ENCODE results near the gene TFF3. TPM values are rescaled to one million over a fixed set of nuclear protein-coding genes. Genes with fewer than 3 reads are reported as not detected.

TFF3 gene
- total RNA-seq, 2 donors from 2014 or later = 5.5 TPM; not detected in 1

DNA sequence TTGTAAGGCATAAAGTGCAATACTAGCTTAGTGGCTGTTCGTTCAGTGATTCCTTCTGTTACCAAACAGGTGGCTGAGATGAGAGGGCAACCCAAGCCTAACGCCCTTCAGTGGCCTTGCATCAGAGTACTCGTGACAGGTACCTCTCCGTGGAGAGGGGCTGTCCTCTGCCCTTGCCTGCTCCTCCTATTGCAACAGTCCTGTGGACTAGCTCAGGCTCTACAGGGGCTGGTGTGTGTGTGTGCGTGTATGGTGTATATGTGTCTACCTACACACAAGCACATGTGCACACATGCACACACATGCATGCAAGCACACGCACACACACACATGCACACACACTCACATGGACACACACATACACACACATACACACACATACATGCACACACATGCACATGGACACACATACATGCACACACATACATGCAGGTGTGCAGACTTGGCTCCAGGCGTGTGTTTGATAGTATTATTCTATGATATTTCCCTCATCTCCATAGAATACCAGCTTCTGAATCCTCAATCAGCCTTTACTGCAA is 15.1 kb downstream of the TFF3 start:
- Histone ChIP-seq H3K9me3 (ENCODE audit: control insufficient read depth, low read length) (no peaks in the 10 kb centered on the region), H3K4me3 (ENCODE audit: low read length) (no peak overlapping the region), H3K9ac (ENCODE audit: extremely low read depth, low read length, poor library complexity, severe bottlenecking) (no peak overlapping the region), H3K27me3 (ENCODE audit: control insufficient read depth, insufficient read depth, low read length, poor library complexity, severe bottlenecking) (no peaks in the 10 kb centered on the region), H3K4me1 (ENCODE audit: control insufficient read depth, insufficient read depth, low read length) (peaks cover 11% of the 10 kb centered on the region), H3K27ac (ENCODE audit: low read depth, low read length) (no peak overlapping the region), H3K36me3 (ENCODE audit: control insufficient read depth, insufficient read depth, low read length) (no peaks in the 10 kb centered on the region)
- Mint-ChIP-seq H3K27ac (no peak overlapping the region), H3K4me3 (no peak overlapping the region), H3K36me3 (ENCODE audit: low read depth) (no peaks in the 10 kb centered on the region), H3K27me3 (ENCODE audit: insufficient read depth) (no peaks in the 10 kb centered on the region), H3K4me1 (peaks cover 23% of the 10 kb centered on the region), H3K9me3 (no peaks in the 10 kb centered on the region)
- TF ChIP-seq CTCF (conservative IDR thresholded peaks at IDR 0.05) = no peak
- no peak for DNase-seq
- 90 to 96% methylated on average over 4 to 5 of the region's 7 CpGs for WGBS, 2 experiments (ENCODE audit: insufficient coverage in 1 of 2, insufficient read length in 1 of 2)

DNA sequence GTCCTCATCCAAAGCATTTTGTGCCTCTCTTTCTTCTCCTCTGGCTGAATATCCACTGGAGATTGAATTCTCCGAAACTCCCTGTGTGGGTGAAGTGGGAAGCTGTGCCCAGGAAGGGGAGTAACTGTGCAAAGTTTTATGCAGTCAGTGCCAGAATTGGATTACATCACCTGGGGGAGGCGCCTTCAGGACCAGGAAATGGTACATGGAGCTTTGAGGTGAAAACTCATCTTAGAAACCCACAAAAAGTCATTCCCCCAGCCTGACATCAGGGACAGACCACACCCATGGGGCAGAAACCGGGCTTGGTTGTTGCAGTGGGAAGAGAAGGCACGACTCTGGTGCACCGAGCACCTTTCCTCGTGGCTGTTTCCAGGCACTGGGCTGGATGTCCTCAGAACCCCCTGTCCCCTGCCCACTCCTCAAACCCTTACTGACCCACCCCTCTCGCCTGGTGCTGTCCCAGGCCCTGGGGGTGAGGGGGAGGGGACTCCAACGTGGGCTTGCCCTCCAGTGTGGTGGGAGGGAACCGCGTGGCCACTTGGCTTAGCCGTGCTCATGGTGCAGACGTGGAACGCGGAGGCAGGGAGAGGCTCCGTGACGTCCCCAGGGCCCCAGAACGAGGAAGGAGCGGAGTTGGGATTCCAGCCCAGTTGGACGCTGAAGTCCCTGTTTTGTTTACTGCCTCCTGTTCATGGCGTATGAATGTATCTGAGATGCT is 15.7 kb downstream of the TFF3 start:
- no peak for DNase-seq
- no peak for TF ChIP-seq CTCF (conservative IDR thresholded peaks at IDR 0.05)
- Mint-ChIP-seq H3K36me3 (ENCODE audit: low read depth) (no peaks in the 10 kb centered on the region), H3K9me3 (no peaks in the 10 kb centered on the region), H3K4me3 (no peak overlapping the region), H3K27ac (no peak overlapping the region), H3K4me1 (peaks cover 23% of the 10 kb centered on the region), H3K27me3 (ENCODE audit: insufficient read depth) (no peaks in the 10 kb centered on the region)
- H3K9me3 ChIP-seq (ENCODE audit: control insufficient read depth, low read length) = no peaks in the 10 kb centered on the region
- no peak overlapping the region for H3K27ac ChIP-seq (ENCODE audit: low read depth, low read length)
- H3K9ac ChIP-seq (ENCODE audit: extremely low read depth, low read length, poor library complexity, severe bottlenecking) = no peak overlapping the region
- peaks cover 11% of the 10 kb centered on the region for H3K4me1 ChIP-seq (ENCODE audit: control insufficient read depth, insufficient read depth, low read length)
- no peak overlapping the region for H3K4me3 ChIP-seq (ENCODE audit: low read length)
- no peaks in the 10 kb centered on the region for H3K36me3 ChIP-seq (ENCODE audit: control insufficient read depth, insufficient read depth, low read length)
- WGBS, 2 experiments (ENCODE audit: insufficient coverage in 1 of 2, insufficient read length in 1 of 2) = 90 to 100% methylated on average over 7 to 20 of the region's 20 CpGs
- no peaks in the 10 kb centered on the region for H3K27me3 ChIP-seq (ENCODE audit: control insufficient read depth, insufficient read depth, low read length, poor library complexity, severe bottlenecking)

DNA sequence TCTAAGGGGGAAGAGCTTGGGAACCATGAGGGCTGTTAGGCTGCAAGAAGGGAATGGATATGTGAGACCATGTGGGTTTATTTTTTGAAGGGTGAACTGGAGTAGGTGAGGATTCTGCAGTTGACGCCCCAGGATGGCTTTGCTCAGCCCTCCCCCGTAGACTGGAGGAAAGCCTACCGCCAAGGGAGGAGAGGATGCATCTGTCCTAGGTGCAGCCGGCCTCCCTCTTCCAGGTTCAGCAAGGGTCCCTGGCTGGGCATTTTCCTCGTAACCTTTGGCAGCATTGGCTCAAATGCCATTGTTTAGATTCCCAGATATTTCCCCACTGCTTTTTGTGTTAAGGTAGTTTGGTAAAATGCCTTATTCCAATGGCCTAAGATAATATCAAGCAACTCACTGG is 16.6 kb downstream of the TFF3 start:
- peak overlapping the region; percentile 42 for H3K27ac Mint-ChIP-seq
- Histone ChIP-seq H3K27me3 (ENCODE audit: control insufficient read depth, insufficient read depth, low read length, poor library complexity, severe bottlenecking) (no peaks in the 10 kb centered on the region), H3K9ac (ENCODE audit: extremely low read depth, low read length, poor library complexity, severe bottlenecking) (no peak overlapping the region), H3K9me3 (ENCODE audit: control insufficient read depth, low read length) (no peaks in the 10 kb centered on the region), H3K4me3 (ENCODE audit: low read length) (no peak overlapping the region), H3K36me3 (ENCODE audit: control insufficient read depth, insufficient read depth, low read length) (no peaks in the 10 kb centered on the region), H3K27ac (ENCODE audit: low read depth, low read length) (no peak overlapping the region), H3K4me1 (ENCODE audit: control insufficient read depth, insufficient read depth, low read length) (peaks cover 11% of the 10 kb centered on the region)
- peaks cover 23% of the 10 kb centered on the region for H3K4me1 Mint-ChIP-seq
- H3K36me3 Mint-ChIP-seq (ENCODE audit: low read depth) = no peaks in the 10 kb centered on the region
- WGBS, 2 experiments (ENCODE audit: insufficient coverage in 1 of 2, insufficient read length in 1 of 2) = 86% methylated on average over 5 of the region's 5 CpGs
- H3K9me3 Mint-ChIP-seq = no peaks in the 10 kb centered on the region
- H3K27me3 Mint-ChIP-seq (ENCODE audit: insufficient read depth) = no peaks in the 10 kb centered on the region
- TF ChIP-seq CTCF (conservative IDR thresholded peaks at IDR 0.05) = no peak
- no peak overlapping the region for H3K4me3 Mint-ChIP-seq
- no peak for DNase-seq
